Epithelial cell of prostate (primary cell): ENCODE data around the gene RYR3.

Experiments
- DNase-seq: peaks from one replicate; pipeline ENCODE4 v3.0.0-alpha.2; 2011; ENCODE audit warnings: low read depth, low spot score
- H3K27ac ChIP-seq: fragments of 450-650 bp; 2 replicates; pipeline ENCODE4 v1.5.1; 2017; ENCODE audit warnings: mild to moderate bottlenecking

Gene RYR3

GRCh38 chr15:33378866-33379480 is 68.2 kb downstream of the RYR3 start:
- DNase-seq: no peak
- no peak overlapping the region for H3K27ac ChIP-seq

- no peak for DNase-seq
- H3K27ac ChIP-seq: no peak overlapping the region
These were observed 69.6 kb downstream of the RYR3 start for GRCh38 chr15:33380406-33380805.

DNA sequence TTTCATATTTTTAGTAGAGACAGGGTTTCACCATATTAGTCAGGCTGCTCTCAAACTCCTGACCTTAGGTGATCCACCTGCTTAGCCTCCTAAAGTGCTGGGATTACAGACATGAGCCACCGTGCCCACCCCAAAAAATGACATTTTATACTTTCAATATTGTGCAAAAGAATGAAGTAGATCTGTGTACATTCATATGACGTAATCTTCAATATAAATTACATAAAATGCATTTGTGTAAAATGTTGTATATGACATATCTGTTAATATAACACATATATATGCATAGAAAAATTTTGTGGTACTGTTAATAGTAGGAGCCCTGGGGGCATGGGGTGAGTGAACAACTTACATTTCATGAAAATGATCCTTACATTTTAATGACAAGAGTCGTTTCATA is 71.7 kb downstream of the RYR3 start:
- no peak for DNase-seq
- no peak overlapping the region for H3K27ac ChIP-seq

DNA sequence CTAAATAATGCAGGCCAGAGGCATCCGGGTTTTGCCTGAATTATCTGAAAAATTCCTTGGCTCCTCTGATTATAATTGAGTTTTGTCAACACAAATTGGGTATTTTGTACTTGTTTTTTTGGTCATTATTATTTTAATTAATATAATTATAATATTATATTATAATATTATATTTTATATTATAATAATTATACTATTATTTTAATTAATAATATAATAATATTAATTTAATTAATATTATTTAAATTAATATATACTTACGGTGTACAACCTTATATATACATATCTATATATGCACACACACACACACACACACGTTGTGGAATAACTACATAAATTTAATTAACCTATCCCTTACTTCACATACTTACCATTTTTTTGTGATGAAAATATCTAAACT is 73.5 kb downstream of the RYR3 start:
- no peak for DNase-seq
- H3K27ac ChIP-seq: no peak overlapping the region

DNA sequence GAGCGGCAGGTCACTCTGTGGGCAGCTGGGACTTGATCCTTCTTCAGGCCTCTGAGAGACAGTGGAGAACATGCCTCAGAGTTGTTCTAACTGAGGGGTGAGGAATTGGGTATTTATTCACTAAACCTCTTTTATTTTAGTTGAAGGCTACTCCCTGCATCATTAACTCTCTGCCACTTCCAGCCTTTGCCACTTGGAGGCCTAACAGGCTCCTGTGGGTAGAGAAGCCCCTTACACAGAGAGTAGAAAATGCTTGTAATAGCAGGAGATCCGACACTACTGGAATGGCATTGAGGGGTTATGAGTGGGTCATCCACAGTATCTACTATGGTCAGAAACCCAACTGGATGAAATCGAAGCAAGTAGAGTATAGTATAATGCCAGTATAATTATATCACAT is 81.7 kb downstream of the RYR3 start:
- H3K27ac ChIP-seq: no peak overlapping the region
- DNase-seq: no peak

DNA sequence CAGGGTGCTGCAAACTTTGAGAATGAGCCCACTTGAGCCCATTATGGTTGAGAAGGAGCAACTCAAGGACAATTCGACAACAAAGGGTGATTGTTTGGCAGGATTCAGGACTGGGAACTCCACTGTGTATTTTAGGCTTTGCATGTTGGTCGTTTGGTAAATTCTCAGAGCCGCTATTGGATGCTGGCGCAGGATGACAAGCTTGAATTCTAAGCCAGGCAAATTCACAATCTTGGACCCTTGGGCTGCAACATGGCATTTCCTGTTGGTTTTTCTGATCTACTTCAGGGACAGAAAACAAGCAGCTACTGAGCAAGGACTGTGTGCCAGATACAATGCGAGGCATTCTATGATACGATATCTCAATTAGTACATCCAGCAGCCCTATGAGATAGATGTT is 82.8 kb downstream of the RYR3 start:
- H3K27ac ChIP-seq: no peak overlapping the region
- DNase-seq: no peak

- no peak overlapping the region for H3K27ac ChIP-seq
- no peak for DNase-seq
These were observed 84.6 kb downstream of the RYR3 start for GRCh38 chr15:33395321-33395720.

GRCh38 chr15:33395846-33396245 is 85.1 kb downstream of the RYR3 start:
- DNase-seq: no peak
- H3K27ac ChIP-seq: no peak overlapping the region

- no peak overlapping the region for H3K27ac ChIP-seq
- no peak for DNase-seq
These were observed 85.7 kb downstream of the RYR3 start for GRCh38 chr15:33396475-33396874.

GRCh38 chr15:33398555-33398954 is 87.8 kb downstream of the RYR3 start:
- H3K27ac ChIP-seq: no peak overlapping the region
- DNase-seq: no peak

DNA sequence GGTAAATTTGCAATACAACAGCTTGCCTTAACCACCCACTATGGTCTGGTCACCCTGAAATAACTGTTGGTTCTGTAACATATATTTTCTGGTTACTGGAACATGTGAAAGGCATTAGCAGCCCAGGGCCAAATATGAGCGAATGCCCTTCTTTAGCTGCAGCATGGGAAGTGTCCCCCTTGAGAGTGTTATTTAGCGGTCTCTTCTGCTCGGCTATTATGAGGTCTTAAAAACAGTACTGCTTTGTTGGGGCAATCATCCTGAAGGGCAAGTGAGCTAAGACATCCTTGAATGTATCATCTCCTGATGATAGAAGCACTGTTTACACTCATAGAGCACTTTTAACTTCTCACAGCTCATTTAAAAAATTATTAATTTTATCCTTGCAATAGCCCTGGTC is 90.2 kb downstream of the RYR3 start:
- H3K27ac ChIP-seq: no peak overlapping the region
- no peak for DNase-seq

- no peak for DNase-seq
- H3K27ac ChIP-seq: no peak overlapping the region
These were observed 91.8 kb downstream of the RYR3 start for GRCh38 chr15:33402600-33402999.

GRCh38 chr15:33405096-33405495 is 94.3 kb downstream of the RYR3 start:
- no peak overlapping the region for H3K27ac ChIP-seq
- DNase-seq: no peak

- no peak overlapping the region for H3K27ac ChIP-seq
- no peak for DNase-seq
These were observed 101.1 kb downstream of the RYR3 start for GRCh38 chr15:33411596-33412540.

DNA sequence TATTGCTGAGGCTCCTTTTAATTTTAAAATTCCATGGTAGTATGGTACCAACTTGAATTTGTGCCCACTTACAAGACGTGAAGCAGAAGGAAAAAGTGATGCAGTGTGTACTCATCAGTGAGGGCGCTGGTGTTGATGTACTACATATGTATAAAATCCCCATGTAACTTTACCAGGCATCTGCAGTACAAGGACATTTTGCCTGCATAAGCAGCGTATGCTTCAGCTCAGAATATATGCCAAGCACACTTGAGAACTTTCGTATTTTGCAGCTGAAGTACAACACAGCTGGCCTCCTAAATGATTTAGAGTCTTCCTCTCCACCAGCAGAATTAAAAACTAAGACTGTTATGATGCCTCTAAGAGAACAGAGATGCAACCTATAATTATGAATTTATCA is 108.9 kb downstream of the RYR3 start:
- no peak for DNase-seq
- no peak overlapping the region for H3K27ac ChIP-seq

DNA sequence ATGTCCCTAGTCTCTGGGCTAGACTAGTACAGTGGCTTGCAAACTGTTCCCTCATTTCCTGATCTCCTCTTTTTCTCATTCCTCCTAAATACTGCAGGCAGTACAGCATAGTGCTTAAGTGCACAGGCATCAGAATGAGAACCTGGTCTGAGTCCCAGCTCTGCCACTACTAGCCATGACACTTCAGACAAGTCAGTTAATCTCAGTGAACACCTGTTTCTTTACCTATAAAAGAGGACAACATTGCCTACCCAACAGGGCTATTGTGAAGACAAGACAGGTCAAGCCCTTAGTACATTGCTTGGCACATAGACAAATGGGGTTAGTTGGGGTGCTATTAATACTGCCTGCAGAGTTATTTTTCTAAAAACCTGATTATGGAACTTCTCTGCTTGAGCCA is 113.3 kb downstream of the RYR3 start:
- H3K27ac ChIP-seq: no peak overlapping the region
- DNase-seq: no peak

GRCh38 chr15:33425142-33425541 is 114.4 kb downstream of the RYR3 start:
- peak; percentile 81 for DNase-seq
- peak overlapping the region; percentile 24 for H3K27ac ChIP-seq

- H3K27ac ChIP-seq: no peak overlapping the region
These were observed 119.8 kb downstream of the RYR3 start for GRCh38 chr15:33430577-33430976.

DNA sequence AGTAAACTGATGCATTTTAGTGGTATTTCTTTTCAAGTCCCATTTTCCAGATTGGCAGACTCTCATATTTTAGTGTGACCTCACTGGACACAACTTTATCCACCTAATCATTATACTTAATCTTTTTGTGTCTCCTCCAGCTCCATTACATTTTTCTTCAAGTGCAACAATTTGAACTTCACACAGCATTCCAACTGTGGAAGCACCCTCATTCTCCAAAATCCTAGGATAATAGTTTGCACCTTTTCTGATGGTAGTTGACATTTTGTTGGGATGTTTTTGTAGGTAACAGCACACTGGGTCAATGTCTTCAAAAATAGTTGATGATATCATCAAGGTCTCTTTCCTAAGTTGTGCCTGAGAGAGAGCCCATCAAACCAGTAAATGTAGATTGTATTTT is 123.1 kb downstream of the RYR3 start:
- no peak for DNase-seq
- H3K27ac ChIP-seq: no peak overlapping the region

More at GRCh38 chr15:33430577-33430976, 119.8 kb downstream of the RYR3 start:
- DNase-seq: no peak

- DNase-seq: no peak
- H3K27ac ChIP-seq: no peak overlapping the region
These were observed 127.6 kb downstream of the RYR3 start for GRCh38 chr15:33438396-33438795.

- DNase-seq: no peak
- H3K27ac ChIP-seq: no peak overlapping the region
These were observed 130.1 kb downstream of the RYR3 start for GRCh38 chr15:33440900-33441299.

DNA sequence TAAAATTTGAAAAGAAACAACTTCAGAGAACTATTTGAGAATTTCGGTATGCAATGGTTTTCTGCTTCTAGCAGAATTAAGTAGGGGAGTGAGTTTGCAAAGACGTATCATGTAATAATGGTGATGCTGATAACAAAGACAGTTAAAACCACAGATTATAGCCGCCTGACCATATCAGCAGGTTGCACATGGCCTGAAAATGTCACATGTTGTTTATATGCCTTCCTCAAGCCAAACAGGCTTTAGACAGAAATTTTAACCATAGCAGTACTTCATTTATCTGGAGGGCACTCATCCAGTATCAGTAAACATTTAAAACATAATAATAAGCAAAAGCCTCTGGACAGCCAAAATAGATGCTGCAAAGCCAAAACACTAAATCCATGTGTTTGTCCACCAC is 131.7 kb downstream of the RYR3 start:
- no peak overlapping the region for H3K27ac ChIP-seq
- no peak for DNase-seq
